HL-60 (cell line): Measurements from ENCODE around the gene LRRN2.

Experiments used
- CTCF ChIP-seq: IDR thresholded peaks from one replicate; pipeline ENCODE4 v1.5.1; 2011; ENCODE audit warnings: low read length, control low read depth, inconsistent platforms; ENCODE audit not compliant: insufficient read depth
- GABPA ChIP-seq: IDR thresholded peaks from 2 replicates; pipeline ENCODE4 v1.6.1; 2012; ENCODE audit warnings: low read depth
- POLR2AphosphoS5 ChIP-seq: IDR thresholded peaks from 2 replicates; pipeline ENCODE4 v1.6.1; 2012; ENCODE audit warnings: low read depth
- TF ChIP-seq, protein P1 (sequence below): IDR thresholded peaks from 2 replicates; pipeline ENCODE4 v1.6.1; 2012; ENCODE audit warnings: low read depth; ENCODE audit not compliant: insufficient replicate concordance

DNA sequence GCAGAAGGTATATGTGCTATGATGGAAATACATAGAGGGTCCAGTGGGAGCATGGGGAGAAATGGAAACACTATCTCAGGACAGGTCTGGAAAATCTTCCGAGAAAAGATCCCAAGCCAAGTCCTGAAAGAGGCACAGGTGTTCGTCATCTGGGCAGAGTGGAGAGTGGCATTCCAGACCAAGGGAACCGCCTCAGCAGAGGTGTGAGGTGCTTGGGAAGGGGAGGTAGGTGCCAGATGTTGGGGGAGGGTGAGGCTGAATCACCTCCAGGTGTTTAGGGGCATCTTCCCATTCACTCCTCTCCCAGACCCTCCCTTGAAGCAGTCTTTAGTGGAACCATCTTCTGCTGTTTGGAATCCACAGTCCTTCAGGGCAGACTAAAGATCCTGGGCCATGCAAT, 23.5 kb upstream of the LRRN2 start:
- TF ChIP-seq GABPA (no peak), CTCF (no peak), POLR2AphosphoS5 (no peak)
- TF ChIP-seq, protein P1, sequence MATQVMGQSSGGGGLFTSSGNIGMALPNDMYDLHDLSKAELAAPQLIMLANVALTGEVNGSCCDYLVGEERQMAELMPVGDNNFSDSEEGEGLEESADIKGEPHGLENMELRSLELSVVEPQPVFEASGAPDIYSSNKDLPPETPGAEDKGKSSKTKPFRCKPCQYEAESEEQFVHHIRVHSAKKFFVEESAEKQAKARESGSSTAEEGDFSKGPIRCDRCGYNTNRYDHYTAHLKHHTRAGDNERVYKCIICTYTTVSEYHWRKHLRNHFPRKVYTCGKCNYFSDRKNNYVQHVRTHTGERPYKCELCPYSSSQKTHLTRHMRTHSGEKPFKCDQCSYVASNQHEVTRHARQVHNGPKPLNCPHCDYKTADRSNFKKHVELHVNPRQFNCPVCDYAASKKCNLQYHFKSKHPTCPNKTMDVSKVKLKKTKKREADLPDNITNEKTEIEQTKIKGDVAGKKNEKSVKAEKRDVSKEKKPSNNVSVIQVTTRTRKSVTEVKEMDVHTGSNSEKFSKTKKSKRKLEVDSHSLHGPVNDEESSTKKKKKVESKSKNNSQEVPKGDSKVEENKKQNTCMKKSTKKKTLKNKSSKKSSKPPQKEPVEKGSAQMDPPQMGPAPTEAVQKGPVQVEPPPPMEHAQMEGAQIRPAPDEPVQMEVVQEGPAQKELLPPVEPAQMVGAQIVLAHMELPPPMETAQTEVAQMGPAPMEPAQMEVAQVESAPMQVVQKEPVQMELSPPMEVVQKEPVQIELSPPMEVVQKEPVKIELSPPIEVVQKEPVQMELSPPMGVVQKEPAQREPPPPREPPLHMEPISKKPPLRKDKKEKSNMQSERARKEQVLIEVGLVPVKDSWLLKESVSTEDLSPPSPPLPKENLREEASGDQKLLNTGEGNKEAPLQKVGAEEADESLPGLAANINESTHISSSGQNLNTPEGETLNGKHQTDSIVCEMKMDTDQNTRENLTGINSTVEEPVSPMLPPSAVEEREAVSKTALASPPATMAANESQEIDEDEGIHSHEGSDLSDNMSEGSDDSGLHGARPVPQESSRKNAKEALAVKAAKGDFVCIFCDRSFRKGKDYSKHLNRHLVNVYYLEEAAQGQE: no peak
